ENCODE measurements around the gene RBP3.

The RBP3 gene

GRCh38 chr10:47389619-47390018, 41.5 kb downstream of the RBP3 start:
- no peak overlapping the region for H3K4me3 ChIP-seq (ENCODE audit: low read depth, low read length)
- no peak for TF ChIP-seq MAX (IDR thresholded peaks at IDR 0.05; ENCODE audit: low read depth, low read length)
- TF ChIP-seq CTCF (IDR thresholded peaks at IDR 0.05; ENCODE audit: low read depth, low read length) = no peak
- no peak for TF ChIP-seq POLR2A (IDR thresholded peaks at IDR 0.05; ENCODE audit: extremely low read depth, insufficient read length)
- TF ChIP-seq MYC (IDR thresholded peaks at IDR 0.05; ENCODE audit: low read depth, low read length) = no peak
- no peak for DNase-seq (ENCODE audit: low read depth)

GRCh38 chr10:47396311-47396717, 48.2 kb downstream of the RBP3 start:
- H3K4me3 ChIP-seq (ENCODE audit: low read depth, low read length) = no peak overlapping the region
- no peak for DNase-seq (ENCODE audit: low read depth)
- no peak for TF ChIP-seq MAX (IDR thresholded peaks at IDR 0.05; ENCODE audit: low read depth, low read length)
- no peak for TF ChIP-seq POLR2A (IDR thresholded peaks at IDR 0.05; ENCODE audit: extremely low read depth, insufficient read length)
- no peak for TF ChIP-seq CTCF (IDR thresholded peaks at IDR 0.05; ENCODE audit: low read depth, low read length)
- no peak for TF ChIP-seq MYC (IDR thresholded peaks at IDR 0.05; ENCODE audit: low read depth, low read length)

GRCh38 chr10:47397256-47397655, 49.1 kb downstream of the RBP3 start:
- no peak for DNase-seq (ENCODE audit: low read depth)
- H3K4me3 ChIP-seq (ENCODE audit: low read depth, low read length) = no peak overlapping the region
- TF ChIP-seq MYC (IDR thresholded peaks at IDR 0.05; ENCODE audit: low read depth, low read length) (no peak), CTCF (IDR thresholded peaks at IDR 0.05; ENCODE audit: low read depth, low read length) (no peak), POLR2A (IDR thresholded peaks at IDR 0.05; ENCODE audit: extremely low read depth, insufficient read length) (no peak), MAX (IDR thresholded peaks at IDR 0.05; ENCODE audit: low read depth, low read length) (no peak)

GRCh38 chr10:47400251-47400650, 52.1 kb downstream of the RBP3 start:
- DNase-seq (ENCODE audit: low read depth) = no peak
- H3K4me3 ChIP-seq (ENCODE audit: low read depth, low read length) = no peak overlapping the region
- no peak for TF ChIP-seq CTCF (IDR thresholded peaks at IDR 0.05; ENCODE audit: low read depth, low read length)
- TF ChIP-seq MYC (IDR thresholded peaks at IDR 0.05; ENCODE audit: low read depth, low read length) = no peak
- no peak for TF ChIP-seq MAX (IDR thresholded peaks at IDR 0.05; ENCODE audit: low read depth, low read length)
- TF ChIP-seq POLR2A (IDR thresholded peaks at IDR 0.05; ENCODE audit: extremely low read depth, insufficient read length) = no peak

GRCh38 chr10:47400786-47401185, 52.6 kb downstream of the RBP3 start:
- no peak for DNase-seq (ENCODE audit: low read depth)
- TF ChIP-seq POLR2A (IDR thresholded peaks at IDR 0.05; ENCODE audit: extremely low read depth, insufficient read length) (no peak), MYC (IDR thresholded peaks at IDR 0.05; ENCODE audit: low read depth, low read length) (no peak), CTCF (IDR thresholded peaks at IDR 0.05; ENCODE audit: low read depth, low read length) (no peak), MAX (IDR thresholded peaks at IDR 0.05; ENCODE audit: low read depth, low read length) (no peak)

GRCh38 chr10:47401210-47401609, 53.0 kb downstream of the RBP3 start:
- TF ChIP-seq POLR2A (IDR thresholded peaks at IDR 0.05; ENCODE audit: extremely low read depth, insufficient read length) = no peak
- no peak for TF ChIP-seq MYC (IDR thresholded peaks at IDR 0.05; ENCODE audit: low read depth, low read length)
- TF ChIP-seq CTCF (IDR thresholded peaks at IDR 0.05; ENCODE audit: low read depth, low read length) = no peak
- no peak for TF ChIP-seq MAX (IDR thresholded peaks at IDR 0.05; ENCODE audit: low read depth, low read length)
- DNase-seq (ENCODE audit: low read depth) = no peak
- no peak overlapping the region for H3K4me3 ChIP-seq (ENCODE audit: low read depth, low read length)

More at GRCh38 chr10:47400786-47401185, 52.6 kb downstream of the RBP3 start:
- no peak overlapping the region for H3K4me3 ChIP-seq (ENCODE audit: low read depth, low read length)
